A673 (cell line): ENCODE results near the gene GOLGA1. TPM values are rescaled to one million over a fixed set of nuclear protein-coding genes. Genes with fewer than 3 reads are reported as not detected.

ENCODE experiments used
- BruUV-seq: library from RNA; stranded (reverse); fragments of 400-500 nt; replicated peaks from 2 replicates; lab custom pipeline; 2021; lab: Mats Ljungman, UMichigan
- CTCF ChIA-PET: fragments of 300-600 bp; sonication (Branson Sonifier 250); formaldehyde crosslinking; loops from one replicate; lab custom pipeline; 2022; ENCODE audit warnings: antibody characterized with exemption; lab: Charles Lee
- POLR2A ChIA-PET: fragments of 300-600 bp; sonication (Branson Sonifier 250); formaldehyde crosslinking; loops from one replicate; lab custom pipeline; 2022; ENCODE audit warnings: antibody characterized with exemption; ENCODE audit not compliant: low non-redundant PET; lab: Charles Lee
- DNase-seq: peaks from one replicate; pipeline ENCODE4 v3.0.0-alpha.2; 2015; ENCODE audit warnings: low spot score
- H3K27ac ChIP-seq: fragments of 200-600 bp; sonication (generic); 2 replicates; pipeline ENCODE4 v1.5.1; 2016; ENCODE audit warnings: mixed run types, low read depth, mild to moderate bottlenecking, mixed read lengths, antibody characterized with exemption, low read length; ENCODE audit not compliant: poor library complexity, severe bottlenecking
- H3K27me3 ChIP-seq: fragments of 200-600 bp; sonication (generic); replicated peaks from 2 replicates; pipeline ENCODE4 v1.6.1; 2017; ENCODE audit warnings: mixed run types, low read depth, mild to moderate bottlenecking, mixed read lengths, antibody characterized with exemption, low read length; ENCODE audit not compliant: insufficient read depth, poor library complexity
- H3K36me3 ChIP-seq: fragments of 200-600 bp; sonication (generic); 2 replicates; pipeline ENCODE4 v1.6.1; 2016; ENCODE audit warnings: mixed run types, mild to moderate bottlenecking, mixed read lengths, antibody characterized with exemption, low read length; ENCODE audit not compliant: insufficient read depth, poor library complexity, severe bottlenecking
- H3K4me1 ChIP-seq: fragments of 200-600 bp; sonication (generic); 2 replicates; pipeline ENCODE4 v1.6.1; 2017; ENCODE audit warnings: mixed run types, mild to moderate bottlenecking, mixed read lengths, antibody characterized with exemption, low read length; ENCODE audit not compliant: insufficient read depth, poor library complexity, severe bottlenecking
- H3K4me3 ChIP-seq: fragments of 200-600 bp; sonication (generic); 2 replicates; pipeline ENCODE4 v1.5.1; 2016; ENCODE audit warnings: low read depth, mixed run types, mild to moderate bottlenecking, mixed read lengths, low read length; ENCODE audit not compliant: poor library complexity, severe bottlenecking
- H3K9me3 ChIP-seq: fragments of 200-600 bp; sonication (generic); 2 replicates; pipeline ENCODE4 v1.6.1; 2016; ENCODE audit warnings: mixed run types, low read depth, mild to moderate bottlenecking, mixed read lengths, antibody characterized with exemption, low read length; ENCODE audit not compliant: poor library complexity, severe bottlenecking
- EZH2 ChIP-seq: fragments of 200-600 bp; sonication (generic); IDR thresholded peaks from 2 replicates; pipeline ENCODE4 v1.6.1; 2017; ENCODE audit warnings: borderline replicate concordance, low read depth, mild to moderate bottlenecking, mixed read lengths, antibody characterized with exemption, low read length; ENCODE audit not compliant: poor library complexity, severe bottlenecking
- intact Hi-C: fragments of 100-400 bp; cut with micrococcal nuclease; formaldehyde crosslinking; loops from one replicate; pipeline ENCODE4 v1.10.0; 2022; ENCODE audit not compliant: unreplicated experiment
- total RNA-seq: library from RNA; stranded (reverse); gene quantifications from 2 replicates; pipeline ENCODE4 v1.2.3, GENCODE V29; 2021
- TF ChIP-seq, protein P1 (sequence below): fragments of 300-800, 200-600 bp; sonication (generic); conservative IDR thresholded peaks from 2 replicates; pipeline ENCODE4 v1.5.1; 2017; ENCODE audit warnings: low read depth, mild to moderate bottlenecking, antibody characterized with exemption, low read length, moderate library complexity, mixed read lengths

GOLGA1 gene
- total RNA-seq, 1 experiment from 2014 or later = 21.7 TPM

DNA sequence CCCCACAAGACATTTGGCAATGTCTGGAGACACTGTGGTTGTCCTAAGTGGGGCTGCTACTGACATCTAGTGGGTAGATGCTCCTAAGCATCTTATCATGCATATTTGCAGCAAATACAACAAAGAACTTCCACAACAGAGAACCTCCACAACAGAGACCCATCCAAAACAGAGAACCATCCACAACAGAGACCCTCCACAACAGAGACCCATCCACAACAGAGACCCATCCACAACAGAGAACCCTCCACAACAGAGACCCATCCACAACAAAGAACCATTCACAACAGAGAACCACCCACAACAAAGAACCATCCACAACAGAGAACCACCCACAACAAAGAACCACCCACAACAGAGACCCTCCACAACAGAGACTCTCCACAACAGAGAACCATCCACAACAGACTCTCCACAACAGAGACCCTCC, 46.1 kb downstream of the GOLGA1 start:
- H3K9me3 ChIP-seq = no peaks in the 10 kb centered on the region
- H3K27ac ChIP-seq = no peak overlapping the region
- H3K36me3 ChIP-seq = peaks cover 7% of the 10 kb centered on the region
- ChIA-PET POLR2A (no interaction called here), CTCF (no interaction called here)
- H3K4me1 ChIP-seq = peaks cover 6% of the 10 kb centered on the region
- H3K4me3 ChIP-seq = no peak overlapping the region
- peak; percentile 83 for DNase-seq
- TF ChIP-seq, protein P1, sequence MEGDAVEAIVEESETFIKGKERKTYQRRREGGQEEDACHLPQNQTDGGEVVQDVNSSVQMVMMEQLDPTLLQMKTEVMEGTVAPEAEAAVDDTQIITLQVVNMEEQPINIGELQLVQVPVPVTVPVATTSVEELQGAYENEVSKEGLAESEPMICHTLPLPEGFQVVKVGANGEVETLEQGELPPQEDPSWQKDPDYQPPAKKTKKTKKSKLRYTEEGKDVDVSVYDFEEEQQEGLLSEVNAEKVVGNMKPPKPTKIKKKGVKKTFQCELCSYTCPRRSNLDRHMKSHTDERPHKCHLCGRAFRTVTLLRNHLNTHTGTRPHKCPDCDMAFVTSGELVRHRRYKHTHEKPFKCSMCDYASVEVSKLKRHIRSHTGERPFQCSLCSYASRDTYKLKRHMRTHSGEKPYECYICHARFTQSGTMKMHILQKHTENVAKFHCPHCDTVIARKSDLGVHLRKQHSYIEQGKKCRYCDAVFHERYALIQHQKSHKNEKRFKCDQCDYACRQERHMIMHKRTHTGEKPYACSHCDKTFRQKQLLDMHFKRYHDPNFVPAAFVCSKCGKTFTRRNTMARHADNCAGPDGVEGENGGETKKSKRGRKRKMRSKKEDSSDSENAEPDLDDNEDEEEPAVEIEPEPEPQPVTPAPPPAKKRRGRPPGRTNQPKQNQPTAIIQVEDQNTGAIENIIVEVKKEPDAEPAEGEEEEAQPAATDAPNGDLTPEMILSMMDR = peak; percentile 69
- no peak for TF ChIP-seq EZH2
- intact Hi-C loops = loop anchor here (1.0 kb wide), 1 partner anchor 120 kb away; no protein-coding TSS in a partner anchor
- no peaks in the 10 kb centered on the region for H3K27me3 ChIP-seq
- BruUV-seq = no TSS peak

- Histone ChIP-seq H3K36me3 (peaks cover 7% of the 10 kb centered on the region), H3K4me3 (no peak overlapping the region), H3K27ac (no peak overlapping the region), H3K4me1 (peaks cover 6% of the 10 kb centered on the region), H3K9me3 (no peaks in the 10 kb centered on the region), H3K27me3 (no peaks in the 10 kb centered on the region)
- ChIA-PET POLR2A (no interaction called here), CTCF (no interaction called here)
- no TSS peak for BruUV-seq
- no peak for TF ChIP-seq EZH2
- TF ChIP-seq, protein P1 = no peak
- DNase-seq = no peak
- intact Hi-C loops = loop anchor here (1.0 kb wide), 1 partner anchor 120 kb away; no protein-coding TSS in a partner anchor
Observed at GRCh38 chr9:124894035-124894740, 46.7 kb downstream of the GOLGA1 start.

DNA sequence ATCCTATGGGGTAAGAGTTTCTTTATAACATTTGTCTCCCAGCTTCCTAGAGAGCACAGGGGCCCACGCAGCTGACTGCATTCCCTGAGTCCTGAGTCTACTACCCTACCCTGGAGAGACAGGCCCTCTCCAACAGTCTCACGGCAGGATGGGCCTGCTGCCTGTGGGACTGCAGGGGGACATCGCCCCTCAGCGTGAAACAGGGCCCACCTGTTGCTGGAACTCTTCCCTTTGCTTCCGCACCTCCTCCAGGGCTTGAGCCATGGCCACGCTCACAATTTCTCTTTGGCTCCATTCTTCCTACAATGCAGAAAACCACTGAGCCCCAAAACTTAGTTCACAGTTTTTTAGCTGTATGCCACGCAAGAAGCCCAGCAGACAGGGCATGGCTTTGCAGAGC, 50.7 kb downstream of the GOLGA1 start:
- no TSS peak for BruUV-seq
- Histone ChIP-seq H3K9me3 (no peaks in the 10 kb centered on the region), H3K4me3 (no peak overlapping the region), H3K27me3 (no peaks in the 10 kb centered on the region), H3K27ac (no peak overlapping the region), H3K4me1 (peaks cover 6% of the 10 kb centered on the region), H3K36me3 (peaks cover 12% of the 10 kb centered on the region)
- CTCF ChIA-PET = no interaction called here
- DNase-seq = no peak
- TF ChIP-seq EZH2 = no peak
- TF ChIP-seq, protein P1 = no peak
- intact Hi-C loops = no loop called here
- POLR2A ChIA-PET = no interaction called here
